ENCODE results near the gene PCK2. TPM values are rescaled to one million over a fixed set of nuclear protein-coding genes. Genes with fewer than 3 reads are reported as not detected.

PCK2 gene
- total and polyA plus RNA-seq, 12 donors = 0.75 to 7.3 (median 2.6) TPM

- H3K4me3 ChIP-seq = no peak overlapping the region
- TF ChIP-seq, protein P1, sequence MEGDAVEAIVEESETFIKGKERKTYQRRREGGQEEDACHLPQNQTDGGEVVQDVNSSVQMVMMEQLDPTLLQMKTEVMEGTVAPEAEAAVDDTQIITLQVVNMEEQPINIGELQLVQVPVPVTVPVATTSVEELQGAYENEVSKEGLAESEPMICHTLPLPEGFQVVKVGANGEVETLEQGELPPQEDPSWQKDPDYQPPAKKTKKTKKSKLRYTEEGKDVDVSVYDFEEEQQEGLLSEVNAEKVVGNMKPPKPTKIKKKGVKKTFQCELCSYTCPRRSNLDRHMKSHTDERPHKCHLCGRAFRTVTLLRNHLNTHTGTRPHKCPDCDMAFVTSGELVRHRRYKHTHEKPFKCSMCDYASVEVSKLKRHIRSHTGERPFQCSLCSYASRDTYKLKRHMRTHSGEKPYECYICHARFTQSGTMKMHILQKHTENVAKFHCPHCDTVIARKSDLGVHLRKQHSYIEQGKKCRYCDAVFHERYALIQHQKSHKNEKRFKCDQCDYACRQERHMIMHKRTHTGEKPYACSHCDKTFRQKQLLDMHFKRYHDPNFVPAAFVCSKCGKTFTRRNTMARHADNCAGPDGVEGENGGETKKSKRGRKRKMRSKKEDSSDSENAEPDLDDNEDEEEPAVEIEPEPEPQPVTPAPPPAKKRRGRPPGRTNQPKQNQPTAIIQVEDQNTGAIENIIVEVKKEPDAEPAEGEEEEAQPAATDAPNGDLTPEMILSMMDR (IDR thresholded peaks at IDR 0.05) = no peak
- no peaks in the 10 kb centered on the region for H3K4me1 ChIP-seq
- no peaks in the 10 kb centered on the region for H3K9me3 ChIP-seq
- DNase-seq = no peak
- no peak for ATAC-seq
- H3K36me3 ChIP-seq = no peaks in the 10 kb centered on the region
- 57 to 67% methylated on average over 8 of the region's 8 CpGs for WGBS, 2 donors
- H3K27me3 ChIP-seq = no peaks in the 10 kb centered on the region
- H3K27ac ChIP-seq = no peak overlapping the region
- intact Hi-C loops (cut with DNase I) = no loop called here
These were observed 28.7 kb upstream of the PCK2 start for GRCh38 chr14:24065408-24065807.

- no peaks in the 10 kb centered on the region for H3K36me3 ChIP-seq
- no peak overlapping the region for H3K4me3 ChIP-seq
- 88 to 92% methylated on average over 8 of the region's 8 CpGs for WGBS, 2 donors
- H3K27me3 ChIP-seq = peaks cover 0 to 7% (median 0%) of the 10 kb centered on the region in 7 donors
- H3K27ac ChIP-seq = no peak overlapping the region
- intact Hi-C loops (cut with DNase I) = no loop called here
- peaks cover 0 to 5% (median 0%) of the 10 kb centered on the region in 9 donors for H3K4me1 ChIP-seq
- no peak for ATAC-seq
- no peak for DNase-seq
- TF ChIP-seq, protein P1 (IDR thresholded peaks at IDR 0.05) = no peak
- no peaks in the 10 kb centered on the region for H3K9me3 ChIP-seq
These were observed 27.5 kb upstream of the PCK2 start for GRCh38 chr14:24066496-24067132.

- H3K36me3 ChIP-seq = no peaks in the 10 kb centered on the region
- H3K4me1 ChIP-seq = peaks cover 0 to 5% (median 0%) of the 10 kb centered on the region in 9 donors
- H3K9me3 ChIP-seq = no peaks in the 10 kb centered on the region
- H3K27ac ChIP-seq = no peak overlapping the region
- TF ChIP-seq, protein P1 (IDR thresholded peaks at IDR 0.05) = no peak
- DNase-seq (no peak), ATAC-seq (peak in 4 of 8 donors; percentile 32 to 52 (median 44))
- peaks cover 0 to 15% (median 5%) of the 10 kb centered on the region in 7 donors for H3K27me3 ChIP-seq
- intact Hi-C loops (cut with DNase I) = no loop called here
- 89 to 90% methylated on average over 12 of the region's 12 CpGs for WGBS, 2 donors
- H3K4me3 ChIP-seq = no peak overlapping the region
These were observed 26.7 kb upstream of the PCK2 start for GRCh38 chr14:24067133-24068082.

DNA sequence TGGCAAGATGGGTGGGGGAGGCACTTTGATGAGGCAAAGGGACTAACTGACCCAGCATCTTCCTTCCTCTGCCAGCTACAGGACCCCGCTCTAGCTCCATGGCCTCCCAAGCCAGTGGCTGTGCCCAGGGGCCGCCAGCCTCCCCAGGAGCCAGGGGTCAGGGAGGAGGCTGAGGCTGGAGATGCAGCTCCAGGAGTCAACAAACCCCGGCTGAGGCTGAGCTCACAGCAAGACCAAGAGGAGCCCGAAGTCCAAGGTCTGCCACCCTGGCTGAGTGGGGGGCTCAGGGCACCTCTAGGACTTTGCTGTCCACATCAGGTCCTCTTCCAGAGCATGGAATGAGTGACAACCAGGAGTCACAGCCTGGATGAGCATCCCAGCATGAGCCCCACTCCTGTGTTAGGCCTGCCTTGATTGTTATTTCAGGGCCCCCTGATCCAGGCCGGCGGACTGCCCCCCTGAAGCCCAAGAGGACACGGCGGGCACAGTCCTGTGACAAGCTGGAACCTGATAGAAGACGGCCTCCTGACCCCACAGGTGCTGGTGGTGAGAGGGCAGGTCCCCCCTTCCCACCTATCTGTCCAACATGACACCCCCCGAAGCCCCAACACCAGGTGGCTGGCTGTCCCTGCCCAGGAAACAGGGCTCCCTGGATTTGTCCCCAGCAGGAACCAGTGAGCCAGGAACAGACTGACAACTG, 25.2 kb upstream of the PCK2 start:
- no peak overlapping the region for H3K4me3 ChIP-seq
- TF ChIP-seq, protein P1 (IDR thresholded peaks at IDR 0.05) = no peak
- DNase-seq (no peak), ATAC-seq (no peak)
- WGBS, 2 donors = 83 to 86% methylated on average over 10 of the region's 10 CpGs
- H3K4me1 ChIP-seq = peaks cover 0 to 5% (median 0%) of the 10 kb centered on the region in 9 donors
- no peak overlapping the region for H3K27ac ChIP-seq
- H3K27me3 ChIP-seq = peaks cover 0 to 29% (median 8%) of the 10 kb centered on the region in 7 donors
- H3K9me3 ChIP-seq = no peaks in the 10 kb centered on the region
- no peaks in the 10 kb centered on the region for H3K36me3 ChIP-seq
- intact Hi-C loops (cut with DNase I) = no loop called here
